Body of pancreas (tissue), 4 donors: Measurements from ENCODE around the gene MAP2K5. TPM values are rescaled to one million over a fixed set of nuclear protein-coding genes. Genes with fewer than 3 reads are reported as not detected.

Experiments
- ATAC-seq: fragments of 150-250 bp; one replicate; pipeline ENCODE4 v1.9.1; 2016
- DNase-seq, 4 donors: peaks; one replicate each; pipeline ENCODE4 v3.0.0-alpha.2; 2019
- H3K27ac ChIP-seq, 4 donors: fragments of 200-600 bp; sonication (generic); 1 replicate in 3 of 4; 2 replicates in 1 of 4; pipeline versions ENCODE4 v1.5.1 to v1.6.1; 2016 to 2019; ENCODE audit warnings: mild to moderate bottlenecking in 1 of 4, mixed read lengths in 1 of 4, moderate library complexity in 1 of 4
- H3K27me3 ChIP-seq, 2 donors: fragments of 200-600 bp; sonication (generic); one replicate each; pipeline ENCODE4 v1.6.0; 2016; ENCODE audit warnings: mild to moderate bottlenecking in 1 of 2
- H3K36me3 ChIP-seq, 2 donors: fragments of 200-600 bp; sonication (generic); replicated peaks in 1 of 2; 2 replicates each; pipeline ENCODE4 v1.5.1; 2016; ENCODE audit warnings: low read depth in 2 of 2; ENCODE audit not compliant: insufficient read depth in 1 of 2
- H3K4me1 ChIP-seq: fragments of 200-600 bp; sonication (generic); one replicate; pipeline ENCODE4 v1.6.0; 2016
- H3K4me3 ChIP-seq, 2 donors: fragments of 200-600 bp; sonication (generic); 1 replicate in 1 of 2; 2 replicates in 1 of 2; pipeline ENCODE4 v1.5.1; 2016 to 2019
- H3K9me3 ChIP-seq, 3 donors: fragments of 200-600 bp; sonication (generic); 1 replicate in 2 of 3; 2 replicates in 1 of 3; pipeline ENCODE4 v1.5.1; 2016
- POLR2A ChIP-seq, 3 donors: fragments of 450-650 bp; IDR thresholded peaks; one replicate each; pipeline ENCODE4 v1.6.1; 2016; ENCODE audit warnings: antibody characterized with exemption in 3 of 3, mild to moderate bottlenecking in 2 of 3
- WGBS, 2 donors: methylation state at CpG; one replicate each; pipeline ENCODE4 v1.1.5; 2017; 5-methylcytosine and 5-hydroxymethylcytosine counted together
- intact Hi-C: fragments of 100-400 bp; cut with DNase I; formaldehyde crosslinking; loops from one replicate; pipeline ENCODE4 v1.15.1; 2023
- total RNA-seq, 2 donors: library from RNA; depleted of rRNA; stranded (reverse); fragments of >200 nt; gene quantifications; one replicate each; pipeline ENCODE4 v1.1.0, GENCODE V29; 2016
- TF ChIP-seq, protein P1 (sequence below), 7 experiments: fragments of 450-650 bp in 4 of 7; fragments of 200-600 bp in 3 of 7; sonication (generic) in 3 of 7; IDR thresholded peaks; one replicate each; pipeline ENCODE4 v1.5.1; 2016 to 2019; ENCODE audit warnings: antibody characterized with exemption in 7 of 7

MAP2K5 gene
- total RNA-seq, 2 donors from 2014 or later = 2.6 to 10.9 TPM

DNA sequence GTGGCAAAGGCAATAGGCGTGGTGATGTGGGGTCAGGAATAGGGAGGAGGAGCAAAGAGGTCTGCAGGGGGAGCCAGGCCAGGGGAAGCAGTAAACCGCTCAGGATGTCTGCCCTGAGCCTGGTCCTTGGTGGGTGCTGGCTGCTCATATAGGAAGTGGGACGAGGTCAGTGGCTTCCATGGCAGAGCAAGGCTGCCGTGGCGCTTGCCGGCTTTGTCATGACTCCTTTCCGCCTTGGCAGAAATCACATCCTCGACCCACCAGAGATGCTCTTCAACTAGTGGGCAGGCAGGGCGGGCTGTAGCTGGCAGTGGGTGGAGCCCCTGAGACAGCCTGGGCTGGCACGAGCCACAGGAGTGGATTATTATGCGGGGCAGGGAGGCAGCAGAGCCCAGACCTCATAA lies 269.7 kb downstream of the MAP2K5 start:
- Histone ChIP-seq H3K27ac (no peak overlapping the region), H3K27me3 (no peaks in the 10 kb centered on the region), H3K4me3 (no peak overlapping the region), H3K4me1 (no peaks in the 10 kb centered on the region), H3K9me3 (peaks cover 0 to 4% (median 0%) of the 10 kb centered on the region in 3 donors), H3K36me3 (no peaks in the 10 kb centered on the region)
- no peak for DNase-seq
- WGBS, 2 donors = 78 to 94% methylated on average over 2 to 11 of the region's 11 CpGs
- no peak for ATAC-seq
- intact Hi-C loops = no loop called here
- TF ChIP-seq, protein P1, sequence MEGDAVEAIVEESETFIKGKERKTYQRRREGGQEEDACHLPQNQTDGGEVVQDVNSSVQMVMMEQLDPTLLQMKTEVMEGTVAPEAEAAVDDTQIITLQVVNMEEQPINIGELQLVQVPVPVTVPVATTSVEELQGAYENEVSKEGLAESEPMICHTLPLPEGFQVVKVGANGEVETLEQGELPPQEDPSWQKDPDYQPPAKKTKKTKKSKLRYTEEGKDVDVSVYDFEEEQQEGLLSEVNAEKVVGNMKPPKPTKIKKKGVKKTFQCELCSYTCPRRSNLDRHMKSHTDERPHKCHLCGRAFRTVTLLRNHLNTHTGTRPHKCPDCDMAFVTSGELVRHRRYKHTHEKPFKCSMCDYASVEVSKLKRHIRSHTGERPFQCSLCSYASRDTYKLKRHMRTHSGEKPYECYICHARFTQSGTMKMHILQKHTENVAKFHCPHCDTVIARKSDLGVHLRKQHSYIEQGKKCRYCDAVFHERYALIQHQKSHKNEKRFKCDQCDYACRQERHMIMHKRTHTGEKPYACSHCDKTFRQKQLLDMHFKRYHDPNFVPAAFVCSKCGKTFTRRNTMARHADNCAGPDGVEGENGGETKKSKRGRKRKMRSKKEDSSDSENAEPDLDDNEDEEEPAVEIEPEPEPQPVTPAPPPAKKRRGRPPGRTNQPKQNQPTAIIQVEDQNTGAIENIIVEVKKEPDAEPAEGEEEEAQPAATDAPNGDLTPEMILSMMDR (IDR thresholded peaks at IDR 0.05) = no peak
- TF ChIP-seq POLR2A (IDR thresholded peaks at IDR 0.05) = no peak

DNA sequence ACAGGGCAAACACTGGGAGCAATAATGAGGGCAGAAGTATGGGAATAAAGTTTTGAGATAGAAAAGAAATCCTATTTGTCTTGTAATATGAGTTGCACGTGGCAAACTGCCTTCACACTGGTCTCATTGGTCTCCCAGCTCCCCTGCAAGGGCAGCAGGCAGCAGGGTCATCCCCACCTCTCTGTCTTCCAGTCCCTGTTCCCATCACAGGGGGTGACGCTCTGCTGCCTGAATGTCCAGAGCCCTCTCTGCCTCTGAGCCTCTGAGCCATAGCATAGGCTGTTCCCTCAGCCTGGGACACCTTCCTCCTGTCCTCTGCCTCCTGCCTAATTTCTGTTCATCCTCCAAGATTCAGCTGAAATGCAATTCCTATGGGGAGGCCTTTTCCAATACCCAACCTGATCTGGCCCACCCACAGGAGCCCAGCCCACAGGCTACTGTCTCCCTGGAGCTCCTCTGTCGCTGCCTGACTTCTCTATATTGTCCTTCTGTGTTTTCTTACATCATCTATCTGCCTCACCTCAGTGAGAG lies 270.7 kb downstream of the MAP2K5 start:
- H3K27me3 ChIP-seq = no peaks in the 10 kb centered on the region
- DNase-seq = no peak
- no peak overlapping the region for H3K4me3 ChIP-seq
- 79 to 85% methylated on average over 3 of the region's 3 CpGs for WGBS, 2 donors
- no peak for ATAC-seq
- no peak overlapping the region for H3K27ac ChIP-seq
- H3K9me3 ChIP-seq = peaks cover 0 to 4% (median 0%) of the 10 kb centered on the region in 3 donors
- intact Hi-C loops = no loop called here
- TF ChIP-seq POLR2A (IDR thresholded peaks at IDR 0.05) = no peak
- TF ChIP-seq, protein P1 (IDR thresholded peaks at IDR 0.05) = no peak
- H3K36me3 ChIP-seq = no peaks in the 10 kb centered on the region
- no peaks in the 10 kb centered on the region for H3K4me1 ChIP-seq

DNA sequence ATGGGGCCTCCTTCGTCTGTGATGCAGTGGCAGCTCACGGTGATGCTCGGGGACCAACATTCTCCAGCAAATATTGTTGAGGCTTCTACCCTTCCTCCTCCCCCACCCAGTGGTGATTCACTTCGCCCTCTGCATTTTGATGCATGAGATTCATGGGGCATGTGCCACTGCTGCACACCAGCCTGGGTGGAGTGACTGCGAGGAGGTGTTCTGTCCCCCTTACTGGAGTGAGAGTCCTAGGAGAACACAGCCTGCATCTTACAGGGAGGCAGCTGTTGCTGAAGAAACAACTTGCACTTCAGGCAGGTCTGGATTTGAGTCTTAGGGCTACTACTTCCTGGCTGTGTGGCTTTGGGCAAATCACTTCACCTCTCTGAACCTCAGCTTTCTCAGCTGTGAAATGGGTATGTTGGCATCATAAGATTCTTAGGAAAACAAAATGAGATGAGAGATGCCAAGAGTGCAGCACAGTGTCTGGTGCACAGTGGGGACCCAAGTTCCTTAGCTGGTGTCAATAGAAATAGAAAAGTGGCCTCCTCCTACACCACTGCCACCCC lies 272.6 kb downstream of the MAP2K5 start:
- TF ChIP-seq, protein P1 (IDR thresholded peaks at IDR 0.05) = no peak
- no peak for TF ChIP-seq POLR2A (IDR thresholded peaks at IDR 0.05)
- ATAC-seq = no peak

DNA sequence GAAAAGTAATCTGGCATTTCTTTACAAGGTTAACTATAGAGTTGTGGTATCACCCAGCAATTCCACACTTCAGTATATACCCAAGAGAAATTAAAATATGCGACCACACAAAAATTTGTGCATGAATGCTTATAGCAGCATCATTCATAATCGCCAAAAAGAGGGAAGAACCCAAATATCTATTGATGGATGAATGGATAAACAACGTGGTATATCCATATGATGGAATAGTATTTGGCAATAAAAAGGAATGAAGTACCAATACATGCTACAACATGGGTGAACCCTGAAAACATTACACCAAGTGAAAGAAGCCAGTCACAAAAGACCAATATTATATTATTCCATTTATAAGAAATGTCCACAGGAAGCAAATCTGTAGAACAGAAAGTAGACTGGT lies 274.2 kb downstream of the MAP2K5 start:
- H3K4me3 ChIP-seq = no peak overlapping the region
- no peak for TF ChIP-seq POLR2A (IDR thresholded peaks at IDR 0.05)
- TF ChIP-seq, protein P1 (IDR thresholded peaks at IDR 0.05) = no peak
- DNase-seq (no peak), ATAC-seq (no peak)
- H3K36me3 ChIP-seq = no peaks in the 10 kb centered on the region
- peaks cover 11% of the 10 kb centered on the region for H3K4me1 ChIP-seq
- H3K9me3 ChIP-seq = peaks cover 0 to 4% (median 0%) of the 10 kb centered on the region in 3 donors
- 87 to 91% methylated on average over 3 of the region's 3 CpGs for WGBS, 2 donors
- H3K27ac ChIP-seq = no peak overlapping the region
- intact Hi-C loops = no loop called here
- peaks cover 0 to 21% of the 10 kb centered on the region in 2 donors for H3K27me3 ChIP-seq

More for the DNA sequence above, 272.6 kb downstream of the MAP2K5 start:
- DNase-seq = no peak
- Histone ChIP-seq H3K9me3 (peaks cover 0 to 4% (median 0%) of the 10 kb centered on the region in 3 donors), H3K27ac (no peak overlapping the region), H3K27me3 (peaks cover 0 to 7% of the 10 kb centered on the region in 2 donors), H3K4me1 (no peaks in the 10 kb centered on the region), H3K36me3 (no peaks in the 10 kb centered on the region), H3K4me3 (no peak overlapping the region)
- WGBS, 2 donors = 92 to 98% methylated on average over 4 to 5 of the region's 5 CpGs
- intact Hi-C loops = no loop called here

DNA sequence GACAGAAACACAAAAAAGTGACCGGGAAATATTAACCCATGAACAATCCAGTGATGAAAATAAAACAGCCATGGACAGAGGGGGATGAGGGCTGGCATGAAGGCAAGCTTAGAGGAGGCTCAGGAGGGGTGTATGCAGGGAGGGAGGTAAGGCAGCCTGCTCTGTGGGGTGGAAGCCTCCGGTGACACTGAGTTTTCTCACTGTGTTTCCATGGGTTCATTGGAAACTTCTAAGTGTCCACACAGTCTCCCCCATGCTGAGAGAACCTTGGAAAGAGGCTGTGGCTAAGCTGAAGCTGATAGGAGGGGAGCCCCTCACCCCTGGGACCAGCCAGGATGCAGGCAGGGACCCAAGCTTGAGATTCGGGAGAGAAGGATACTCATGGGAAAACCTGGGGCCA lies 276.0 kb downstream of the MAP2K5 start:
- WGBS, 2 donors = 66 to 70% methylated on average over 3 of the region's 3 CpGs
- Histone ChIP-seq H3K36me3 (no peaks in the 10 kb centered on the region), H3K9me3 (peaks cover 0 to 4% (median 0%) of the 10 kb centered on the region in 3 donors), H3K4me3 (no peak overlapping the region), H3K27me3 (peaks cover 0 to 35% of the 10 kb centered on the region in 2 donors), H3K4me1 (peaks cover 29% of the 10 kb centered on the region), H3K27ac (no peak overlapping the region)
- DNase-seq (no peak), ATAC-seq (no peak)
- intact Hi-C loops = no loop called here
- no peak for TF ChIP-seq POLR2A (IDR thresholded peaks at IDR 0.05)
- TF ChIP-seq, protein P1 (IDR thresholded peaks at IDR 0.05) = no peak
